GM19328 (cell line): ENCODE data around the gene TMEM198.

Source experiments
- ATAC-seq: cut with Tn5 transposase; IDR thresholded peaks from one replicate; pipeline ENCODE4 v1.9.1; 2021; ENCODE audit warnings: mild to moderate bottlenecking, moderate library complexity; ENCODE audit not compliant: unreplicated experiment

TMEM198 gene

DNA sequence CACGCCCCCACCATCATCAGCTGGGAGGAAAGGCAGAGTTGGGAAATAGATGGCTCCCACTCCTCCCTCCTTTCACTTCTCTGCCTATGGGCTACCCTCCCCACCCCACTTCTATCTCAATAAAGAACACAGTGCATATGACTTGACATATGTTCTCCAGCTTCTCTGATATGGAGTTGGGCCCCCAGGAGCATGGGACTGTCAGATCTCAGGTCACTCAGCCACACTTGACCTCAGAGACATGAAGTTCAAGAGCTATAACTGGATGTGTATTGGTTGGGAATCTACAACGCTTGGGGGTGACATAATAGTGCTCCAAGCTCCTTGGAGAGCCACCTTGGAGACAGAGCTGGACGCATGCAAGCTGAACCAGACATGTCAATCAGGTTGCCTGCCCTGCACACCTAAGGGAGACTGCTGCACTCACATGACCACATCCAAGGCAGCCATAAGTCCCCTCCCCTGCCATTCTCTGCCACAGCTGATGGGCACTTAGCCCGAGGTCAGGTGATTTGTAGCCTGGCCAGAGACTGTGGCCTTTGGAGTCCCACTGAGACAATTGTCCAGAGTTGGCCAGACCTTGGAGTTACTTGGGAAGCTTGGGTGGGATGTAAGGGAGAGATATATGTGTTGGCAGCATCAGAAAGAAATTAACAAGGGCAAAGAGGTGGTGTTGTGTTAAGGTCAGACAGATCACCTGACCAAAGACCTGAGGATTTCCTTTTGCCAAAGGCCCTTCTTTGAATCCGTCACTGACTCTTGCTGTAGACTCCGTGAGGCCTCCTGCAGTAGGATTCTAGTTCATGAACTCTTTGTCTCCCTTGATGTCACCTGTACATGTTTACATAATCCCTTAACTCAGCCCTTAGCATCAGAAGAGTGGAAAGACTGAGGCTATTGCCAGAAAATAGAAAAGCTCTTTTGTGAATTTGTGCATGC lies 32.0 kb downstream of the TMEM198 start:
- no peak for ATAC-seq

DNA sequence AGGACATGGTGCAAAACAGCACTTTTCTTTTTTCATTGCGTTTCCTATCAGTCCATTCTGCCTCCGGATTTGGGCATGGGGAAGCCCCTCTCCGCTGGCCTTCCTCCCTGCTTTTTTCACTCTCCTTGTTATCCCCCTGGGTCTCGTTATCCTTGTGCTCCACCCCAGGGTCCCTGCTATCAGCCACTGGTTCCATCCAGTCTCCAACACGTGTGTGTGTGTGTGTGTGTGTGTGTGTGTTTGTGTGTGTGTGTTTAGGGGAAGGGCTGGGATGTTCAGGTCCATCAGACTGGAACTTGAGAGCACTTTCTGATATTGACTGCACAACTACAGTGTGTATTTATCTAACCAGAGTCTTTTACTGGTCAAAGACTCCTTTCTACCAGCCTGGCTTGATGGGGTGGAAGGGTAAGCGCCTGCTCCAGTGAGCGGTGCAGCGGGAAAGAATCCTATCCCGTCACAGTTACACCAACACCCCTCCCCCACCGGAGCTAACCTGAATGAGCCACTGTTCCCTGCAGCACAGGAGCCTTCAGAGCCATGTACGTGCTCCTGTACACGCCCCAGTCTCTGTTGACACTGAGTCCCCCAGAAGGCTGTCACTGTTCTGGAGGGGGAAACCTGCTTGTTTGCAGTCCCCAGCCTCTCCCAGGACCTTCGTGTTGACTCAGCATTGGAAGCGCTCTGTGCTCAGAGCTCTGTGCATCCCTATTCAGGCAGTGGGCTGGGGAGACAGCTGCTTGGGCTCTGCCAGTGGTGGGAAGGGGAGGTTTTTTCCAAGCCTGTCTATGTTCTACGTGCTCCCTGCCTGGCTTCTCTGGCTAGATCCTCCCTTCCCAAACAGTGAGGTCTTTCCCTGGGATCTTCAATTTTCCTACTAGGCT lies 32.9 kb downstream of the TMEM198 start:
- no peak for ATAC-seq

DNA sequence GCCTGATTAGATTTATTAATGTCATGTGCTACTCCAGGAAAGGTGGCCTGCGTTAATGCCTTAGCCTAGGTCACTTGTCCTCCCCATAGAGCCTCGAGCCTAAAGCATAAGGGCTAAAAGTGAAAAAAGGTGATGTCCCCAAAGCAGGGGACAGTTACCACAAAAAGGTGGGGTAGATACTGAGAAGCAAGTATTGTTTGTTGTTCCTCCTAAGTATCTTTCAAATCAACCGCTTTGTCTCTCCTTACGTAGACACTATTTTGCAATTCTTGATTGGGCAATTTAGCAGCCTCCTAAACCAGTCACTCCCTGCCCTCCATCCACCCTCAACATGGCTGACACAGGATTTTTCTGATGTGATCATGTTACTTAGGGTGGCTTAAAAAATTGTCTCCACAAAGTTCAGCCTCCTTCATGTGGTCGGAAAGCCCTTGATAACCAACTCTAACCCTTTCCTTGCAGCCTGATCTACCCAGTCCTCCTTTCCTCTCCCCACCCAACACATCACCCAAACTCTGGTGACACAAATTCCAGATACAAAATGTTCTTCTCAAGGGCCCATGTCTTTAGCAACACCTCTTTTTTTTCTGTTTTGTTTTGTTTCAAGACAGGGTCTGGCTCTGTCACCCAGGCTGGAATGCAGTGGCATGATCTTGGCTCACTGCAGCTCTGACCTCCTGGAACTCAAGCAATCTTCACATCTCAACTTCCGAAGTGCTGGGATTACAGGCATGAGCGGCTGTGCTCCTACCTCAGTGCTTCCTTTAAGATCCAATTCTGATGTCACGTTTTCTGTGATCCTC lies 35.2 kb downstream of the TMEM198 start:
- no peak for ATAC-seq

DNA sequence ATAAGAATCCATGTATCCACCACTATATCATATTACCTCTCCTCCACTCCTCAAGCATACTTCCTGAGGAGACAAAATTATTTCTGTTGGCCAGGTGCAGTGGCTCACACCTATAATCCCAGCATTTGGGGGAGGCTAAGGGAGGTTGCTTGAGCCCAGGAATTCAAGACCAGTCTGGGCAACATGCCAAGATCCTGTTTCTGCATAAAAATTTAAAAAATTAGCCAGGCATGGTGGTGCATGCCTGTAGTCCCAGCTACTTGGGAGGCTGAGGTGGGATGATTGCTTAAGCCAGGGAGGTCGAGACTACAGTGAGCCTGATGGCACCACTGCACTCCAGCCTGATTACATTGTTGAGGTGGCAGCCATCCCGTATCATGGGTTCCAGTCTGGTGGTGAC lies 37.5 kb downstream of the TMEM198 start:
- no peak for ATAC-seq

DNA sequence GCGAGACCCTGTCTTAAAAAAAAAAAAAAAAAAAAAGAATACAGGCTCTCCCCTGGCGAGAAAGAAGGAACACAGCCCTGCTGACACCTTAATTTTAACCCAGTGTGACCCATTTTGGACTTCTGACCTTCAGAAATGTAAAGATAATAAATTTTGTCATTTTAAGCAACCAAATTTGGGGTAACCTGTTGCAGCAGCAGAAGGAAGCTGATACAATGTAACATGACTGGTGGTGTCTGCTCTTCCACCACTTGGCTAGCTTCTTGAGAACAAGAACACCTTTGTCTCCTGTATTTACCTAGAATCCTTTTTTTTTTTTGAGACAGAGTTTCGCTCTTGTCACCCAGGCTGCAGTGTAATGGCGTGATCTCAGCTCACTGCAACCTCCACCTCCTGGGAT lies 47.3 kb downstream of the TMEM198 start:
- ATAC-seq: no peak

DNA sequence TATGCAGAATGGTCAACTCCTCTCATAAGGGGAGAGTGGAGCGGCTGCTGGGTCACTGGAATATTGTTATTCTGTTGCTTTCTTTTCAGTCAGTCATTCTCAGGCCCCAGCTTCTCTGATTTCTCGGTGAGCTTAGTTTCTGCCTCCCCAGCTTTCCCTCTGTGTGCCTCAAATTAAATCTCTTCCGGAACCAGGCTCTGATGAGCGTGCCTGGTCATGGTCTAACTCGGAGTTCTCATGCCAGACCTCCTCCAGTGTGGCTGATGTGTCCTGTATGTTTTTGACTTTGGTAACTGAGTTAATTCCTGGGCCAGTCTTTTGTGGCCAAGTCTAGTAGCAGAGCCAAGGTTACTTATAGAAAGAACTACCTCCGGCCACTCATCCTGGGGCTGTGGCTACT lies 48.9 kb downstream of the TMEM198 start:
- no peak for ATAC-seq

DNA sequence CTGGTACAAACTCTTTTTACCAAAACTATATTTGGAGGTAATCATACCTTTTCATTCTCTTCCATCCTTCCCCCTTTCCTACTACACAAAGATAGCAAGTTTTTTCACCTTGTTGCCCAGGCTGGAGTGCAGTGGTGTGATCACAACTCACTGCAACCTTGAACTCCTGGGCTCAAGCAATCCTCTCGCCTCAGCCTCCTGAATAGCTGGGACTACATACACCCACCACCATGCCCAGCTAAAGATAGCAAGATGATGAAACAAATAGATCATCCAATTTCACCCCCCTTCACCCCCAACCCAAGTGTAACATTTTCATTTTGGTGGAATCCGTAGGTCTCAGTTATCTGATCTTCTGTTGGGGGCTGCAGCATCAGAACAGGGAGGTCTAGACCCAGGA lies 49.3 kb downstream of the TMEM198 start:
- ATAC-seq: no peak

DNA sequence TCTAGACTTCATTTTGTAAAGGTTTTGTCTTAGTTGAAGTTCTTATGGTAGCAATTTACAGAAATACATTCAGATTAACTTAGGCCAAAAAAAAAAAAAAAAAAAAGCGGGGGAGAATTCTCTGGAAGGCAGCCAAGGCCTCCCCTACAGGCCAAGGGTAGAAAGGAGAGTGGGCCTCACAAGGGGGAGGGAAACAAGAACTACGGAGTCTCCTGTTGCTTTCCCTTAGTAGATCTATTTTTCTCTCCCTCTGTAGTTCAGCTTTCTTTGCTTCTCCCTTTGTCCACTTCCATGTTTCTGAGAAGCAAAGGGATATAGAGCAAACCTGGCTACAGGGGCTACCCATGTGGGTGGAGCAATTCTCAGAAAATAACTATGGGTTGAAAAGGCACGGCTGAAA lies 51.4 kb downstream of the TMEM198 start:
- no peak for ATAC-seq

DNA sequence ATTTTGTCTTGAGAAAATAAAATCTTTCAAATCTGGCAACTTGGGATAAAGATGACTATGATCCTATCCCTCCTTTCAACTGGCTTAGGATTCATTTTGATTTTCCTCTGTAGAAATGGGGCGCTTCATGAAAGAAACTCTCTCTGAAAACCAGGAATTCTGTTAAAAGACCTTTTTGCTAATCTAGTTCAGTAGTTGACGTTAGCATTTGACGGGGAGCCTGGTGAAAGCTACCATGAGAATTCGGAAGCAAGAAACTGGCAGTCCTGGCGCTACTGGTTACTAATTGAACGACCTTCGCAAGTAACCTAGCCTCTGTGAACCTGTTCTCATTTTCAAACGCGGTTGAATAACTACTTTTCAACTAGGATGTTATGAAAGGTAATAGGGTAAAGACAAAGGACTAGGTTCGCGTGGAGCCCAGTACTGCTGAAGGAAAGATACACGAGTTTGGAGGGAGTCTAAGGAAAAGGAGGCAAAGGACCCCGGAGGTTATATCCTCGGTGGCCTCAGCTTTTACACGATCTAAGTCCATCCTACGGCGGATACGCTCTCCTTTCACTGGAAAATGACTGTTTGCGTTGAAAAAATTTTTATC lies 53.2 kb downstream of the TMEM198 start:
- peak; percentile 3 for ATAC-seq

DNA sequence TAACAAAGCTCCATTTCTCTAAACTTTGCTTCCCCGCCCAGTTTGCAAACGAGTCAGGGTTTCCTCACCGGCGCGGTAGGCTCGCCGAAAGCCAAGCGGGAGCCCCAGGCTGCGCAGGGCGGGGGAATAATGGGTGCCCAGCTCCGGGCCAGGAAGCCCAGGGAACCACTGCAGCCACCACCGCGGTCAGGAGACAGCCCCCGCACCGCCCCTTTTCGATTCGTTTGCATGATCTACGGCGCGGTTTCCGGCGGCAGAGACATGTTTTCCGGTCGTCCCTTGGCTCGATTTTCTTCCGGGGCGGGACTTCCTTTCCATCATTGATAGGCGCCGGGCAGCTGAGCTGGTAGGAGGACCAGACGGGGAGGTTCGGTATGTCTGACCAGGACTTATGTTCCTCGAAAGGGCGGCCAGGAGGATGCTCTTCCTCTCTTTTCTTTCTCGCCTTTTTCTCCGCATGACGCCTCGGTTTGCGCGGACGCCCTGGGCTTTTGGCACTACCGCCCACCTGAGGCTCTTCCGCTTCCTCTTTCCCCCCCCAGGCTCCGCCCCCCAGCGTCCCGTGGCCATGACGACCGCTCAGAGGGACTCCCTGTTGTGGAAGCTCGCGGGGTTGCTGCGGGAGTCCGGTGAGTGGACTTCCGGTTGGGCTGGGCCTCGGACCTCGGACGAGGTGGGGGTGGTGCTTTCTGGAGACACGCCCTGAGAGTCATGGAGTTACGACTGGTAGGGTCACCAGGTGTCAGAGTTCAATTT lies 53.9 kb downstream of the TMEM198 start, which contains the start of gene STK11IP:
Gene STK11IP, plus strand, starts transcription at position 306 of the 756 bp plus-strand sequence. Its CDS starts 263 bp downstream, at position 569.
- peak; percentile 92 for ATAC-seq

DNA sequence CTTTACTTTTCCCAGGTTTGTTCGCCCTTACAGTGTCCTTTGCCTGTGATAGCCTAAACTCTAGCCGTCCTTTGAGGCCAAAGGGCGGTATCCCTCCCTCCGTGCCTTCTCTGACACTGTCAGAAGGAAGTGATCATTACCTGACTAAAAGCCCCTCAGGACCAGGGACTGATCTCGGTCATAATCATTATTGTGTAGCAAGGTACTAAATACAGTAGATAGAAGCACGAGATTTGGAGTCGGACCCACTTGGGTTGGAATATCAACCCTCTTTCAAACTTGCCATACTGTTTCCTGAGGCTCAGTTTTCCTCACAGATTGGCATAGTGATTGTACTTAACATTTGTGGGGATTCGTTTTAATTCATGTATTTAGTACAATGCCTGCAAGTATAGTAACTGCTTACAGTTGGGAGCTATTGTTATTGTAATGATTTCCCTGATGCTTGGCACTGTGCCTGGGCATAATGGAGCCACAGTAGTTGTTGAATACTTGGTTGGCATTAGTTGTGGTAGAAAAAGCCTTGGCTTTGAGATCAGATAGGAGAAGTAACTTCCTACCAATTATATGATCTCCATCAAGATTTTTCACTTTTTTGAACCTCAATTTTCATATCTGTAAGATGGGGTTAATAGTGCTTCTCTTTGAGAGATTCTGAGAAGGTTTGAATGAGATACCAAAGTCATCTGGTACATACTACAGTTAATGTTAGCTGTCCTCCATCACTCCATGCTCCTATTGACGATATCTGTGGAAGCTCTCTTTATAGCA lies 54.7 kb downstream of the TMEM198 start:
- ATAC-seq: no peak
